Measurements from ENCODE around the gene C2orf80.
"Not testable (repeated sequence)": the region's sequence is repeated elsewhere in the genome, so short reads cannot be mapped to it uniquely, and the experiment has no call there.

Gene C2orf80

GRCh38 chr2:208135794-208136715 is 53.8 kb downstream of the C2orf80 start:
- DNase-seq (ENCODE audit: low read depth, low spot score), result no peak

DNA sequence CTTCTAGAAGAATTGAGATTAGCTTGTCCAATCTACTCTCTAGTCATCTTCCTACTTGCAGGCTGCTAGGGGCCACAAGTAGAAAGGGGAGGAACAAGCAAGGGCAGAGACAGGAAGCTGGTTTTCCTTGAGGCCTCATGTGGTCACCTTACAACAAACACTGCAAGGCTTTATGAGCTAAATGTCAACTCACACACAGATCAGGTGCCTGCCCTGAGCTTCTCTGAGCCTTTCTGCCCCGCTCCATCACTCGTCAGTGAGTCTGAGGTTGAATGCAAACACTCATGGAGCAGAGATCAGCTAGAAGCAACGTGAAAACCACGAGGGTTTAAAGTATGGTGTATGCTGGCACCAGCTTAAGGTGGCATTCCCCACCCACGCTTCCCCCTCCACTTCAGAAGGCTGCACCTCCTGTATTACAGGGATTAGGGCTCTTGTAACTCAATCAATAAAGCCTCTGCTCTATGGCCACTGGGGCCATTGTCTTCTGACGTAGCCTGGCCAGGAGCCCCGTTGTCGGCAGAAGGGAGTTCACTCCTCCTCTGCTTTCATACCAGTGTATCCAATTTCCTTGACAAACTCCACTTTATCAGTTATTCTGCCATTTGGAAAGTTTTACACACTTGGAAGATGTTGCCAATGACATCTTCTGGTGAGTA is 54.8 kb downstream of the C2orf80 start:
- DNase-seq (ENCODE audit: low read depth, low spot score), result no peak

DNA sequence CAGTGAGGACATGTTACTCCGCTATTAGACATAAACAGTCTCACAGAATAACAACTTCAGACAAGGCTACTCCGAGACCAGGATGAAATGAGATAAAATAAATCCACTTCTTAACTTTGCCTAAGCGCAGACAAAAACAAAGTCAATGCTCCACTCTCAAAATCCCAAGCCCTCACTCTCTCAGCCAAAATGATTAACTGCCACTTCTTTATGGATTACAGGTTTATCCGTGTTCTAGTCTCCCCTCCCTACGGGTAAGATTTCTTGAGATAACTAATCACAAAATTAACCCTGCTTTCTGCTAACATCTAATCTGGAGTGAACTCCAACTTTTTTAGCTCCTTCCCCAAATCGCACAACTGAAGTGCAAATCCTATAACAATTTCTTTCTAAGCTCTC is 59.1 kb downstream of the C2orf80 start:
- DNase-seq (ENCODE audit: low read depth, low spot score), result no peak

GRCh38 chr2:208129744-208130711 is 59.8 kb downstream of the C2orf80 start, which contains the start of gene CRYGC:
TSS of gene CRYGC (minus strand) at chr2:208129828. CDS start at chr2:208129792, 36 bp downstream.
- no peak for DNase-seq (ENCODE audit: low read depth, low spot score)

DNA sequence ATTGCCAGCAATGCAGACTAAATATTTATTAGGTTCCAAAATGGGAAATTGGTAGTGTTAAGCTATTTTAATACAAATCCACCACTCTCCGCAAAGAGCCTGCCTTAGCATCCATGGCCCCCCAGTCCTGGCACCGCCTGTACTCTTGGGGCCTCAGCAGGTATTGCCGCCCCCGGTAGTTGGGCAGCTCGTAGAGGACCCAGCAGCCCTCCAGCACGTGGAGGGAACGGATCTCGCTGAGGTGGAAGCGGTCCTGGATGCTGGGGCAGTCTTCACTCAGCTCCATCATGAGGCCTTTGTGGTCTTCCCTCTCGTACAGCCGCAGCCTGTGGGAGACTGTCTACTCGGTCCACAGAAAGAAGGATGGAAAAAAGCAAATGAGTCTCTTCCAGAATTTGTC is 61.7 kb downstream of the C2orf80 start:
- DNase-seq (ENCODE audit: low read depth, low spot score), result no peak

DNA sequence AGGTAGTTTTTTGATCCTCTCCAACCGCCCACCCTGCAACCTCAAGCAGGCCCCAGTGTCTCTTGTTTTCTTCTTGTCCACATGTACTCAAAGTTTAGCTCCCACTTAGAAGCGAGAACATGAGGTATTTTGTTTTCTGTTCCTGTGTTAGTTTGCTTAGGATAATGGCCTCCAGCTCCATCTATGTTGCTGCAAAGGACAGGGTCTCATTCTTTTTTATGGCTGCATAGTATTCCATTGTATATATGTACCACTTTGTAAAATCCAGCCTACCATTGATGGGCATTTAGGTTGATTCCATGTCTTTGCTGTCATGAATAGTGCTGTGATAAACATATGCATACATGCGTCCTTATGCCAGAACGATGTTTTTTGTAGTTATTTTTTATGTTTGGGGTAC is 62.7 kb downstream of the C2orf80 start:
- no peak for DNase-seq (ENCODE audit: low read depth, low spot score)

DNA sequence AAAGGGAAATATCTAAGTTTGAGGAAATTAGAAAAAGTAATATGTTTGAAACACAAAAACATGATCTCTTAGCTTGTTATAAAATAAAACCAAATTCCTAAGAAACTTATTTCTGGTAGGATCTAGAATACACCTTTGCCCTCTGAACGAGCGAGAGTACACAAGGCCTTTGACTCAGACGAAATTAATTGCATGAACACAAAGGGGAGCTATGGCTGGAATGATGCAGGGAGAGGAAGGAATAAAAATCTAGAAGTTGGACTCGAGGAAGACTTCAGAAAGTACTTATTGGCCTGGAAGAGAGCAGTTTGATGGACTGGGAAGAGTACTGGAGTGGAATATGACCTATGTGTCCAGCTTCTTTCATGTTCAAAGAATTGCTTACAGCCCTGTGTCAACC is 64.6 kb downstream of the C2orf80 start:
- DNase-seq (ENCODE audit: low read depth, low spot score), result no peak

- not testable (repeated sequence) for DNase-seq (ENCODE audit: low read depth, low spot score)
Measured at GRCh38 chr2:208124013-208124715, 65.7 kb downstream of the C2orf80 start, which contains the start of gene CRYGD. TSS of gene CRYGD (minus strand) at chr2:208124524. CDS start at chr2:208124473, 51 bp downstream.

GRCh38 chr2:208122248-208122647 is 67.6 kb downstream of the C2orf80 start:
- no peak for DNase-seq (ENCODE audit: low read depth, low spot score)

- no peak for DNase-seq (ENCODE audit: low read depth, low spot score)
Measured at GRCh38 chr2:208118918-208119317, 70.9 kb downstream of the C2orf80 start.

DNA sequence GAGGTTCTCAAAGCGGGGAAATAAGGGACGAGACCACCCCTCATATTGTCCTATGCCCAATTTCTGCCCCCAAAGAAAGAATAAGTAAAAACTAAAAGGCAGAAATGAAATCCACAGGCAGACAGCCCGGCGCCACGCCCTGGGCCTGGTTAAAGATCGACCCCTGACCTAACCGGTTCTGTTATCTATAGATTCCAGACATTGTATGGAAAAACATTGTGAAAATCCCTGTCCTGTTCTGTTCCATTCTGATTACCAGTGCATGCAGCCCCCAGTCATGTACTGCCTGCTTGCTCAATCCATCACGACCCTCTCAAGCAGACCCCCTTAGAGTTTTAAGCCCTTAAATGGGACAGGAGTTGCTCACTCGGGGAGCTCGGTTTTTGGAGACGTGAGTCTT is 72.4 kb downstream of the C2orf80 start:
- not testable (repeated sequence) for DNase-seq (ENCODE audit: low read depth, low spot score)
